Breast epithelium (tissue), 3 donors: ENCODE measurements around the gene SLC6A17.

ENCODE experiments used
- CTCF ChIP-seq, 3 donors: fragments of 450-650 bp; IDR thresholded peaks; one replicate each; pipeline ENCODE4 v1.5.1; 2016 to 2017; ENCODE audit warnings: antibody characterized with exemption in 3 of 3, mild to moderate bottlenecking in 3 of 3, moderate library complexity in 3 of 3
- POLR2A ChIP-seq: fragments of 450-650 bp; IDR thresholded peaks from one replicate; pipeline ENCODE4 v1.6.1; 2016; ENCODE audit warnings: antibody characterized with exemption, mild to moderate bottlenecking, moderate library complexity
- POLR2AphosphoS5 ChIP-seq, 3 donors: sonication (generic); formaldehyde crosslinking; IDR thresholded peaks; one replicate each; pipeline ENCODE4 v1.6.1; 2017; ENCODE audit warnings: antibody characterized with exemption in 3 of 3

GRCh38 chr1:110223581-110223980, 73.3 kb downstream of the SLC6A17 start:
- TF ChIP-seq CTCF (IDR thresholded peaks at IDR 0.05) (no peak), POLR2AphosphoS5 (IDR thresholded peaks at IDR 0.05) (no peak), POLR2A (no peak)
